ENCODE measurements around the gene TBC1D22A.

The TBC1D22A gene

DNA sequence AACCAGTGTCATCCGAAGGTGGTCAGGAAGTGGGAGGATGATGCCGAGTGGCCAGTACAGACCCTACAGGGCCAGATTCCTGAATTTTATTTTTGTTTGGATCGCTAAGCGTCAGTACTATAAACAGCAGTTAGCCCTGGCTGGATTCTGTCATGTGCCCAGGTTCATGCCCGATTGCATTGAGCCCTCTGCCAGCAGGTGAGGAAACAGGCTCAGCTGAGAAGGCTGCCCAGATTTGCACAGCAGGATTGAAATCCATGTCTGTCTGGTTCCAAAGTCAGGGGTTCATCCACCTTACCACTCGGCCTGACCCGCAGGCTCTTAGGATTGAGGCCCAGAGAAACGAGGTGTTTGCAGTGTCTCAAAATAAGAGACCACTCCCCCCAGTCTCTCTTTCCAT, 9.1 kb upstream of the TBC1D22A start:
- peak; percentile 7 for DNase-seq

DNA sequence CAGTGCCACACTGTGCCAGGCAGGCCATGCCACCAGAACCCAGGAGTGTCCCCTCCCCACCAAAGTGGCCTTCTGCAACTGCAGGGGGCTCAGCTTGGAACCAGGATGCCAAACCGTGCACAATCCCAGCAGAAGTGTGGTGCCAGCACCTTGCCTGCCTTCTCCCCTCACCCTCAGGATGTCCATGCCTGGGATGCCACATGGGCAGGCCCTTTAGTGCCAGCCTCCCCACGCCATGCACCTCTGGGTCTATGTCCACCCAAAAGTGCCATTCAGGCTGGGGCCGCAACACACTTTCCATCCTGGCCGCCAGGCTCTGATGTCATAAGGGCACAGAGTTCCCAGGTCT, 8.7 kb upstream of the TBC1D22A start:
- DNase-seq: peak; percentile 23

DNA sequence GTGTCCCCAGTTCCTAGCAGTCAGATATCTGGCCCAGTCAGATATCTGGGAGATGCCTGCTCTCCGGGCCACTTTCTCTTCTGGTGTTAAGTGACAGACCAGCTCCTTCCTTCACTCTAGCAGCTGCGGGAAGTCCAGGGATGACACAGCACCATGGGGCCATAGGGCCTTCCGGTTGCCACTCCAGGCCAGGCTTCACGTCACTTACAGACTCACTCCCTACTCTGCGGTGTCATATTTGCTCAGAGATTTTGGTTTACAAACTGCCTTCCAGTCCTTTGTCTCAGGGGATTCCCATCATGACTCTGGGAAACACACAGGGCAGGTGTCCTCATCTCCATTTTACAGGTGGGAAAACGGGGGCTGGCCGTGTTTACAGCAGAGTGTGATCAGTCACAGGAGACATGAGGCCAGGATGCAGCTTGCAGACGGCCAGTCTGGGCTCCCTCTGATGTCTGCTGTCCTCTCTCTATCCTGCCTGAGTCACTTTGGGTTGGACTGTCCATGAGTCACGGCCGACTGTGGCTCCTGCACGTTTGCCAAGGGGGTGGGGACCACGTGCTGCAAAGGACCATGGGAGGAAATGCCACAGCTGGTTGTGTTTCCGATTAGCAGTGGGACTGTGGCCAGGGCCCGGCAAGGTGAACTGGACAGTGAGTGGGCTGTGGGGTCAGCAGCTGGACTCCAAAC, 8.2 kb upstream of the TBC1D22A start:
- peak; percentile 87 for DNase-seq

DNA sequence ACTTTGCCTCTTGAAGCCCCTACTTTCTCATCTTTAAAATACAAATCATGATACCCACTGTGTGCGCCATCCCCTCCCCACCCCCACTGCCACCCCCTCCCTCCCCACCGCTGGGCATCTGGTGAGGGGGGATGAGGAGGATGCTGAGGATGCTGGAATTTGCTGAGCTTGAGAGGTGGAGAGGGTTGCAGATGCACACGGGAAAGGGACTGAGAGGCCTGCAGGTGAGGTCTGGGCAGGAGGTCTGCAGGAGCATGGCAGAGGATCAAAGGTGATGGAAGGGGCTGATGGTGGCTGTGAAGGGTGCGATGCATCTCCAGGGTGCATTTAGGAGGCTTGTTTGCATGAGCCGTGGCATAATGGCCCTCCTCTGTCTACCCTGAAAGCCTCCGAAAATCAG, 7.6 kb upstream of the TBC1D22A start:
- peak; percentile 10 for DNase-seq

DNA sequence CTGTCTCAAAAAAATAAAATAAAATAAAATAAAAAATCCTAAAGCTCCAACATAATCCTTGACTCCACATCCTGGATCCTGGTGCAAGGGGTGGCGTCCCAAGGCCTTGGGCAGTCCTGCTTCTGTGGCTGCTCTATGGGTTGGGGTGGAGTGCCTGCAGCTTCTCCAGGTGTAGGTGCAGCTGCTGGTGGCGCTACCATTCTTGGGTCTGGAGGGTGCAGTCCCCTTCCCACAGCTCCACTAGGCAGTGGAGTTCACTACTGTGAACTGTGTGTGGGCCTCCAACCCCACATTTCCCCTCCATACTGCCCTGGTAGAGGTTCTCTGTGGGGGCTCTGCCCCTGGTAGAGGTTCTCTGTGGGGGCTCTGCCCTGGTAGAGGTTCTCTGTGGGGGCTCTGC, 6.9 kb upstream of the TBC1D22A start:
- peak; percentile 6 for DNase-seq

DNA sequence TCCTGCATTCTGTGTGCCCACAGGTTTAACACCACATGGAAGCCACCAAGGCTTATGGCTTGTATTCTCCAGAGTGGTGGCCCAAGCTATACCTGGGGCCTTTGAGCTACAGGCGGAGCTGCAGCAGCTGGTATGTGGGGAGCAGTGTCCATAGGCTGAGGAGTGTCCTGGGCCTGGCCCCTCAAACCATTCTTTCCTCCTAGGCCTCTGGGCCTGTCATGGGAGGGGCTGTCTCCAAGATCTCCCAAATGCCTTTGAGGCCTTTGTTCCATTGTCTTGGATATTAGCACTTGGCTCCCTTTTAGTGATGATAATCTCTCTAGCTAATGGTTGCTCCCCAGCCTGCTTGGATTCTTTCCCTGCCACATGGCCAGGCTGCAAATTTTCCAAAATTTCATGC, 6.4 kb upstream of the TBC1D22A start:
- DNase-seq: no peak

DNA sequence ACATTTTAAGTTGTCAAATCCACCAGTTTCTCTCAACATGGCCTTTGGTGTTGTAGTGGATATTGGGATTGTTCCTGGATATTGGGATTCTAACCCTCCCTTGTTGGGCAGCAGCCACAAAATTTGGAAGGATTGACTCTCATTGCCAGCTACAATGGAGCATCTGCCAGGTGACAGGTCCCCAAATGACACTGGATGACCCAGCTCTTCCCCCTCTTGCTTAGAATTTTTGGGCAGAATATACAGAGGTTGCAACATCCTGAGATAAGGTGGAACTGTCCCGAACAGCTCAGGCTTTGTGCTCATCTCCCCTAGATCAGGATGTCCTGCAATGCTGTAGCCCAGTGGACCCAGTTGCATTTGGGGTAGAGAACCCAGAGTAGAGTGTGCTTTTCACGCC, 5.3 kb upstream of the TBC1D22A start:
- DNase-seq: no peak

DNA sequence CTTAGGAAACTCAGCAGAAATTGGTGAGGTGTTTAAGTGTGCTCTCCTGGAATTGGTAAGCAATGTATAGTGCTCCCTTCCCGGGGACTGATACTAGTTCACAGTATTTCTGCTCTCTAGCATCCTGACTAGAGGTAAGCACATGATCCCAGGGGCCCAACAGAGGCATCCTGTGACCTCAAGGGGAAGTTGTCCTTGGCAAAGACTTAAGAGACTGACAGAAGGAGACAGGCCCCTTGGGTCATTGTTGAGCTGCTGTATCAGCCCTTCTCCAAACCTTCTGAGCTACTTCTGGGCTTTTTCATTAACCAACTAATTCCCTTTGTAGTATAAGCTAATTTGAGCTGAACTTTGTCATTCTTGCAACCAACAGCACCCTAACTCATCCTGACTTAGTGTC, 4.3 kb upstream of the TBC1D22A start:
- DNase-seq: no peak

DNA sequence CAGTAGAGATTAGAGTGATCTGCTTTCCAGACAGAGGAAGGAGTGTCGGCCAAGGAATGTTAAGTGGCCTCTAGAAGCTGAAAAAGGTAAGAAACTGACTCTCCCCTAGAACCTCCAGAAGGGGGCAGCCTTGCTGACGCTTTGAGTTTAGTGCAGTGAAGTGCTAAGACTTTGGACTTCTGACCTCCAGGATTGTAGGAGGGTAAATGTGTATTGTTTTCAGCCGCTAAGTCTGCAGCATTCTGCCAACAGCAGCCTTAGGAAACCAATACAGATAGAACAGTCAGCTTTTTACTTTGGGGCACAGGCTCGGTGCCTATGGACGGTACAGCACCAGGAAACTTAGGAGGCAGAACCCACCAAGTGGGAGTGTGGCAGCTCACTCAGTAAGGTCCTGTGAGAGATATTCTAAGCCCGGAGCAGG, 3.6 kb upstream of the TBC1D22A start:
- DNase-seq: no peak

DNA sequence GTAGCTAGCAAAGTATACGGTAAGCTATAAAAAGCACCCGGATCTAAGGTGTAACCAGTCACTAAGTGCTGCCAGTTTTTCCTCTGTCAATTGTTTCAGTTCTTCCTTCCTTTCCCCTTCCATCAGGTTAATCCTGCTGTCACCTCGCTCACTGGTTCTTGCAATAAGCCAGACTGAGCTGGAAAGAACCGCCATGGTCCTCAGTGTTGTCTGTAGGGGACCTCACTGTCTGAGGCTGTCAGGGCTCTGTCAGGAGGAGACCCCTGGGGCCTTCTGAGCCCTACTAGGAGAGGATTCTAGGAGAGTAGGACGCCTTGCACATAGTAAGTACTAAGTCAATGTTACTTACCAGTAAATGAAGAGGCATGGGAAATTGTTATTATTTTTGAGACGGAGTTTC, 1.4 kb upstream of the TBC1D22A start:
- DNase-seq: no peak

DNA sequence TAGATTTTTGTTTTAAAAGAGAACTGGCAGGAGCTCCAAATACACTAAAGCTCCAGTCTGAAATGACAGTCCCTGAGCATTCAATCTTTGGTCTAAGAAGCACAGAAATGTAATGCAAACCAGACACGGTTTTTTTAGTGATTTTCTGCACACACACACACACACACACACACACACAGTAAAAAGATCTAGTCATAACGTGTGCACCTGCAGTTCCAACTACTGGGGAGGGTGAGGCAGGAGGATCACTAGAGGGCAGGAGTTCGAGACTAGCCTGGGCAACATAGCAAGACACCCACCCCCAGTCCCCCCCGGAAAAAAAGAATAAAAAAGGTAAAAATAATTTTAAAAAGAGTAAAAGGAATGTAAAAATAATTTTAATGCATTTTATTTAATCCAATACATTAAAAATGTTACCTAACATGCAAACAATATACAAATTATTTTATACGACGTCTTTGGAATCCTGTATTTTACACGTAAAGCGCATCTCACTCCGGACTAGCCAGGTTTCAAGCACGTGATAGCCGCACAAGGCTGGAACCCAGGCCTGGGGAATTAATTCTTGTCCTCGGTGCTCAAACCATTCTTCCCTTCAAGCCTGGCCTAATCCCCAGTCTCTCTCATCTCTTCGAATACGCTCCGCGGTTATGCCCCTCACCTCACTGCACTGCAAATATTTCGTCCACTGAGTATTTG, 762 bp upstream of the TBC1D22A start:
- no peak for DNase-seq

DNA sequence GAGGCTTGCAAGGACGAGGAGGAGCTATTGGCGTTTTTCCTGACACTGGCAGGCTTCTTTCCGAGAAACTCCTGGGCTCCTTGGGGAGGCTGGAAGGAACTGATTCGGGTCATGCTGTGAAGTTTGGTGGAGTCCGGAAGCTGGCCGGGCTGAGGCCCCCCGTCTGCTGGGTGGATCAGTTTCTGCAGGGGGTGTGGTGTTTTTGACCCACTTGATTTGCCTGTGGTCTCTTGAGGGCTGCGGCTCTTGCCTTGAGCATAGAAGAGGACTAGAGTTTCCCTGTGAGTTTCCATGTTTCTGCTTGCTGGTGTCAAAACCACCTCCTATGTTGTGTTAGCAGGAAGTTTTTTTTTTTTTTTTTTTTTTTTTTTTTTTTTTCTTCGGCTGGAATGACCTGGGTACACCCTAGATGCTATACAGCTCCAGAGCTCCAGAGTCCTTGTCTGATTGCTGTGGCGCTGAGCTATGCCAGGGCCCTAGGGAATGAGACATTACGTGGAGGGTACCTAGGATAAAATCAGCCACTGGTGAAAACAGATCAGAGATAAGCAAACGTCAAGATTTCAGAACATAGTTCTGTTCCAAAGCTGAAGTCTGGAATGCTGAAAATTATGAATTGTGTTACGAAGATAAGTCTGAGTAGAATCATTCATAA, 728 bp downstream of the TBC1D22A start:
- peak; percentile 70 for DNase-seq

DNA sequence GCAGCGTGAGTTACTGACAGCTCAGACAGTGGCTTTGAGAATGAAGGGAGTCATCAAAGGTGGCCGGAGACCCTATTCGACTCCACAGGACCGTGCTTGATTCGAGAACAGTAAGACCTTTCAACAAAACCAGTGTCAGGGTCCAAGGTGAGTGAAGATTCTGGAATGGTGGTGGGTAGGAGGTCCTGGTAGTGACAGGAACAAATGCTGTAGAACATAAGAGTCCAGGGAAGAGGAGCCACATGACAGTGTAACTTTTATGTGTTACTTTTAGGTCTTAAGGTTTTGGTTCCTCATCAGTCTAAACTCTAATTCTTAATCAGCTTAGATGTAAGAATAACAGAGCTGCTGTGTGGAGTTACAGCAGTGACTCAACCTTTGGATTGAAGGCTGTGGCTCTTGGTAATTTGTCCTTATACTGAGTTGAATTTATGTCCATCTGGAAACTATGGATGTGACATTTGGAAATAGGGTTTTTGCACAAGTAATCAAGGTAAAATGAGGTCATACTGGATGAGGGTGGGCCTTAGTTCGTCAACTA, 1.8 kb downstream of the TBC1D22A start:
- DNase-seq: no peak

DNA sequence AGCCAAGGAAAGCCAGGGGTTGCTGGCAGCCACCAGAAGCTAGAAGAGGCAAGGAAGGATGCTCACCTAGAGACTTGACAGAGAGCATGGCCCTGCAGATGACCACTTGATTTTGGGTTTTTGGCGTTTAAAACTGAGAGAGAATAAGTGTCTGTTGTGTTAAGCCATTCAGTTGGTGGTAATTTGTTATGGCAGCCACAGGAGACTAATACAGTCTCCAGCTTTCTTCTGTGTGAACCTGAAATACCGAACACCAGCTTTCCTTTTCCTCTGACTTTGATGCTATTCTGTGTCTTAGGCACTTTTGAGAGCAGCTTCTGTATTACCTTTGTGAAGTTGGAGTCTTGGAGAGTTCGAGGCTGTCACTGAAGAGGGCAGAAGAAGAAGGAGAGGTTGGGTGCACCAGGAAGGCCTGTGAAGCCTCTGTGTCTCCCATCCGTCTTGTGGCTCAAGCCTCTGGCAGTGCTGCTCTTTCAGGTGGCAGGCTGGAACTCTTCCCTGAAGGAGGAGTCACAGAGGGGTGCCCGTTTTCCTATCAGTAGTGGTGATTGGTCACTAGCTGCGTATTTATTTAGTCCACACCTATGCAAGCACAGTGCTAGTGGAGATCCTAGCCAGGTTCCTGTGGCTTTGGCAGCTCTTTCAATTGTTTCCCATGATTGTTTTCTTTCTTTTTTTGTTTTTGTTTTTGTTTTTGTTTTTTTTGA, 2.5 kb downstream of the TBC1D22A start:
- DNase-seq: no peak

DNA sequence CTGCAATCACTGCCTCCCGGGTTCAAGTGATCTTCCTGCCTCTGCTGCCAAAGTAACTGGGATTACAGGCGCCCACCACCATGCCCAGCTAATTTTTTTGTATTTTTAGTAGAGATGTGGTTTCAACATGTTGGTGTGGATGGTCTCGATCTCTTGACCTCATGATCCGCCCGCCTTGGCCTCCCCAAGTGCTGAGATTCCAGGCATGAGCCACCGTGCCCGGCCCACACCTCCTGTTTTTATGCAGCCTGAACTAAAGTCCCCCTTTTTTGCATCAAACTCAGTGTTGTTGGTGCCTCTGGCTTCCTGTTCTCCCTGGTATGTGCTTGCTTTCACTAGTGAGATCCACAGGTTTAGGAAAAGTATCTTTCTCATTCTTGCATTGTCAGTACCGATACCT, 4.2 kb downstream of the TBC1D22A start:
- DNase-seq: no peak

DNA sequence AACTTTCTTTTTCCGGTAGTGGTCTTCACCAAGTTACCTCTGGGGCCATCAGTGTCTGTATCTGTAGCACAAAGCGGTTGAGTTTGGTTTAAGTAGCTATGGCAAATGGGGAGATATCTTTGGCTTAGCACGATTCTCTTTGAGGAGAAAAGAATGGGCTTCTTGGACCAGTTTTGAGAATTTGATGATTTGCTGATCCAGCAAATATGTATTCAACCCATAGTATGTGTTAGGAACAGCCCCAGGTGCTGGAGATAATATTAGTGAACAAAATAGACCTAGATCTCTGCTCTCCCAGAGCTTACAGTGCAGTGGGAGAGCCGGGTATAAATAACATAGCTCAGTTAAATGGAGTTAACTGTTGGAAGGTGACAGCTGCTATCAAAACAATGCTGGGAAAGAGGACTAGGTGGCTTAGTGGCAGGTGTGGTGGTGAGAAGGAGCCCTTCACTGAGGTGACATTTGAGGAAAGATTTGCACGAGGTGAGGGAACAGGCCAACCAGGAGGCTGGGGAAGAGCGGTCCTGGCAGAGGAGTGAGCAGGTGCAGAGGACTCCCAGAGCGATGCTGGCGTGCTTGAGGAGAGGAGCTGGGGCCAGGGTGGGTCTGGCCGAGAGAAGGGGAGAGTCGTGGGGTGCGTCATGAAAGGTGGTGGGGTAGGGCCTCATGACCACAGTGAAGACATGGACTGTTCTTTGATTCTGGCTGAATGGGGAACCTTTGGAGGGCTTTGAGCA, 5.0 kb downstream of the TBC1D22A start:
- DNase-seq: no peak

DNA sequence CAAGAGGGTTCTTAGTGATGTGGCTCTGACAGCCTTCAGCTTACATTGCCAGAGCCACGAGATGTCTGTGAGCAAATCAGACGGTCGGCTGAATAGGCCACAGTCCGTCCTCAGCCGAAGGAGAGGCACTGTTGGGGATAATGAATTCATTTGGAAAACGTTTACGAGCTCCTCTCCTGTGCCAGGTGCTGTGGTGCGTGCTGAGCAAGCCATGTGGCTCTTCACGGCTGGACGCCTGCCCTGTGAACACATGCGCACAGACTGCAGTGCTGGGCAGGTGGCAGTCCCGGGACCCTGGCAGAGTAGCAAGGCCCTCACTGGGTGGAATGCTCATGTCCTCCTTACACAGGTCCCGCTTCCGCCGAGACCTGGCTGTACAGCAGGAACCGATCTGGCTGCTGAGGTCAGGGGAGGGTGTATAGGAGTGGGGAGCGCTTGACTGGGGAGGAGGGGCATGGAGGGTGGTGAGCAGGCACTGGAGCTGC, 6.8 kb downstream of the TBC1D22A start:
- DNase-seq: peak; percentile 71

DNA sequence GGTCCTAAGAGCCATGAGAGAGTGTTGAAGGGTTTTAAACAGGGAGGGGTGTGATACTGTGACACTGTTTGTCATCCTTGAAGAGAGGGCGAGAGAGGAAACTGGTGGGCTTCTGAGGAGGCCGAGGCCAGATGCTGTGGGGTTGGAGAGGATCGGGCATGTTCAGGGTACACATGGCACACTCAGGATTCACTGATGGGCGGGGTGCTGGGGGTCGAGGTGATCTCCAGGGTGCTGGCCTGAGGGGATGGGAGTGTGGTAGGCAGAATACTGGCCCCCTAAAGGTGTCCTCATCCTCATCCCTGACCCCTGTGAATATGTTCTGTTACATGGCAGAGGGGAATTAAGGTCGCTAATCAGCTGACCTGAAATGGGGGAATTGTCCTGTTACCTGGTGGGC, 7.3 kb downstream of the TBC1D22A start:
- no peak for DNase-seq

DNA sequence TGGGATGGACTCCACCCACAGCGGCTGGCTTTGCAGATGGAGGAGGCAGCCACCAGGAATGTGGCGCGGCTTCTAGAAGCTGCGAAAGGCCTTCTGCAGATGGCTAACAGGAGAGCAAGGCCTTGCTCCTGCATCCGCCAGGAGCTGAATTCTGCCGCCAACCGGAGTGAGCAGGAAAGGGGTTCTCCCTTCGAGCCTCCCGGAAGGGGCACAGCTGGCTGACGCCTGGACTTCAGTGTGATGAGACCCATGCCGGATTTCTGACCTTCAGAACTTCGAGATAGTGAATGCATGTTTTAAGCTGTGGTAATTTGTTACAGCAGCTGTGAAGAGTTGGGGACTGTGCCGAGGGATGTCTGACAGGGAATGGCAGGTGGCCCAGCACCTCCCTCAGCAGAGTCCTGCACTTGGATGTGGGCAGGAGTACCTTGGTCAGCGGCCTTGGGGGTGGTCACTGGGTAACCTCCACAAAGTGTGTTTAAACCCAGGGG, 7.7 kb downstream of the TBC1D22A start:
- peak; percentile 53 for DNase-seq

DNA sequence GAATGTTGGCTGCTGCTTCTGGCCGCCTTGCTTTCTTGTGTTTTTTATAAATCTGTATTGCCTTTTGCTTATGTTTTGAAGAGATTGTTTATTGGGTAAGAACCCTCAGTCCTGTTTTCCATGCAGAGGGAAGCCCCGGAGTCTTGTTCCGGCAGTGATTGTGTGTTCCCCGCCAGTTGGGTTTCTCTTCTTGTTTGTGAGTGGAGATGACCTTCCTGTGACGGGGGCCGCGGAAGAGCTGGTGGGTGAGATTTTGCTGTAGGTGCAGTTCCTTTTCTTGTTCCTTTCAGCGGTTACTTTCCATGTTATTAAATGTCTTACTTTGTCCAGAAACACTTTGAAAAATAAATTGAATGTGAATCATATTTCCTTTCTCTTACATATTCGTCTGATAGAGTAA, 8.3 kb downstream of the TBC1D22A start:
- no peak for DNase-seq

DNA sequence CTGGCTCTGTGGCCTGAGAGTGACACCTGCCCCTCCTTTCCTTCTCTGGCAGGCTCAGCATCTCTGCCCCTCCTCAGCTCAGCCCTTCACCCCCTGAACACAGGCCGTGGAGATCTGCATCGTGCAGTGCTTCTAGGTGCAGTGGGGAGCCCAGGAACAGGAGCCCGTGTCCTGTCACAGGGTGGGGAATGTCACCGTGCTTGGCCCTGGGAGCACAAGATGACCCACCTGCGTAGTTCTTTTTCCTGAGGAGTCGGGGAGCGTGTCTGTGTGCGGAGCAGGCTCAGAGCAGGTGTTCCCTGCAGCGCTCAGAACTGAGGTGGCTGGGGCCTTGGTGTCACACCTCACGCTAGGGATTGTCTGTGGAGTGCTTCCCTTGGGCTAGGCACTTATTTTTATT, 10.6 kb downstream of the TBC1D22A start:
- DNase-seq: no peak

DNA sequence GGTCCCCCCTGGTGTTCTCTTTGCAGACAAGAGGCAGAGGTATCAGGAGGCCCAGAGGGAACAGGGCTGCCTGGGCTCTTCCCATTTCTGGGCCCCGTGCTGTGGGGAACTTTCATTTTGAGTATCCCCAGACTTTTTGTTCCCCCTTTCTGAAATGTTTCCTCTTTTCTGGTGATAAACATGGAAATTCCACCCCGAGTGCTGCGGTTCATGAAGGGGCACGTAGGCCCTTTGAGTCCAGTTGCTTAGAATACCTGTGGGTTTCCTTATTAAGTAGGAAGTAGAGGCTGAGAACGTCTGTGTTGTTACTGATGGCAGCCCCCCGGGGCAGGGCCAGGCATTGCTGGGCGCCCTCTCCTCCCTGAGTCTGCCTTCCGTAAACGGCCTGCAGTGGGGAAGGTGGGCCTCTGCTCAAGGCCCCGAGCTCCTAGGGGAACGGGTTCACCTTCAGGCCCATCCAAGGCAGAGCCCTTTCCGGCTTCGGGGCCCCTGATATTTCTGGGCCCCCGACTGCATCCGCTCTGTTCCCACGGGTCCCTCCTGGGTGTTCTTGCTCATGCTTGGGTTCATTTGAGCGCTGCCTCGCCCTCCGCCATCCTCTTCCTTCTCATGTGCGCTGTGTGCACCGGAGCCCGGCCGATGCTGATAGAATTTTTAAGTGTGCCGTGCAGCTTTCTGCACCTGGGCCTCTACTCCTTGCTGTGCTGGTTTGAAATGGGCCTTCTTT, 12.0 kb downstream of the TBC1D22A start:
- no peak for DNase-seq

Measured in right hindlimb (tissue), 1 donor.